Activated effector memory CD4-positive, alpha-beta T cell treated with anti-CD3 and anti-CD28 coated beads, Interleukin-2, amount 50 U/mL, for 16 hours (primary cell): ENCODE measurements around the gene XPNPEP2.

ENCODE experiments used
- DNase-seq: peaks from one replicate; pipeline ENCODE4 v3.0.0-alpha.2; 2020

The XPNPEP2 gene

DNA sequence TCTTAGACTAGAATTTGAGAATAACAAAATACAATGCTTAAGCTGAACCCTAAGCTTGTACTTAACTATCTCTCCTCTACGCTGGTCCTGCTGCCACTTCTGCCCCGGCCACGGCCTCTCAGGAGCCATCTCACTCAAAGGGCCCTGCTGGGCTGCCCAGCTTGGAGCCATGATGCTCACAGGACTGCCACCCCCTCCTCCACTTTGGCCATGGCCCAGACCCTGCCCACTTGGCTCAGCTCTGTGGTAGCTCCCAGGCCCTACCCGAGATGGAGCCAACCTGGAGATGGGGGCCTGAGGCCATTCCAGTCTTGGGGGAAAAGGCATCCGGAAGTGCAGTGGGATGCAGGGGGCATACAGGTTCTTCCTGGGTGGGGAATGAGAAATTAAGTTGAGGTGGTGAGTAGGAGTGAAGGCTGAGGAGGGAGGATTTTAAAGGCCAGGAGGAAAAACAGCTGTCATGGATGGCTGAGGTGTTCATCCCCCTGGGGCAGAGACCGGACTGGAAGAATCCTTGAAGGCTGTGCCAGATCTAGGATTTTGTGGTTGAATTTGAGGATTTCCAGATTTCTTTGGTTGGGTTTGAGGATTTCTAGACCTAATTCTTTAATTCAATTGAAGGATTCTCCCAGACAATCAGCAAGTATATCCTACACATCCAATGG lies 41.8 kb downstream of the XPNPEP2 start:
- no peak for DNase-seq

DNA sequence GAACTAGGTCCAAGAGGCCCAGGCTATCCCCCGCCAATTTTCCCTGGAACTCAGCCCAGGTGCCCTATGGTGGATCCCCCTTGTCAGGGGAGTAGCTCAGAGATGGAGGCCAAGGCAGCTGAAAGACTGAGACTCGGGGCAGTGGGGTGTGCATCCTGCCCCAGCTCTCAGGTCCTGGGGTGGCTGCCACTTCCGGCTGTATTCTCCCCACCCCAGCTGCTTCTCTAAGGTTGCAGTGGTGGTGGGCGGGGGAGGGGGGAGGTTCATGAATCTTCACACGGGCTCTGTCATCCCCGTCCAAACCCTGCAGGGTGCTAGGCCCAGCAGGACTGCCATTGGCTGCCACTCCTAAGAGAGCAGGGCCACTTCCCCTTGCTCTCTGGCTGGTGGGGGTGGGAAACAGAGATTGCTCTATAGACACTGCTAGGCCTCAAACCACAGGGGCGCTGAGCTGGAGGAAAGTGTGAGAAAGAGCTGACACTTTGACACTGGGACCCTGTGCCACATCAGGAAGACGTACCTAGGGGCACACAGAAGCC lies 42.4 kb downstream of the XPNPEP2 start:
- DNase-seq, result peak; percentile 90

DNA sequence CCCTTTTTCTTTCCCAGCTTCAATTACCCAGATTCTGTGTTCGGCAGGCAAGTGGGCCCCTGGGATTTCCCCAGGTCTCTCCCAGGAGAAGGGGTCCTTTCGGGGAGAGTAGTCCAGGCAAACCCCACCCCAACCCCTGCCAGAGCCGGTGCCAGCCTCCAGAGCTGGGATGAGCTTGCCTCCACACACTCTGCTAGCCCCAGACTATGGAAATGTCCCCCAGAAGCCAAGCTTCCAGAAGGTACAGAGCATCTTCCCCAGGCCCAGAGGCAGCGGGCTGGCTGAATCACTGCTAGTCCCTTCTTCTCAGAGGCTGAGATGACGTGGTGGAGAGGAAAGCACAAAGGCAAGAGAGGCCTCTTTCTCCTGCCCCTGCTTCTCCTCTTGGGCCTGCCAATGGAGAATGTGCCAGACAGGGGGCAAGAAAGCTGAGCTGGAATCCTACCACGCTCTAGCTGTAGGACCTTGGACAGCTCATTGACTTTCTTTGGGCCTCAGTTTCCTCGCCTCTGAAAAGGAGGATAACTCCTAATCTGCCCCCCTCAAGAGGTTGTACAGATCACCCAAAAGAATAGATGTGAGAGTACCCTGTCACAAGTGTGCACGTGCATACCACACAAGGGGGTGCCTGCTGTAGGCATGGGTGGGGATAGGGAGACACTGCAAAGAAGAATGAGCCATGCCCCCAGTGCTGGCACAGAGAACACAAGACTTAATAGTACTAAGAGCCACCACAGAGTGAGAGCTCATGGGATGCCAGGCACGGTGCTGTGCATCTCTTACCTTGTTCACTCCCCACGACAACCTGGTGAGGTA lies 43.1 kb downstream of the XPNPEP2 start:
- DNase-seq, result peak; percentile 75

DNA sequence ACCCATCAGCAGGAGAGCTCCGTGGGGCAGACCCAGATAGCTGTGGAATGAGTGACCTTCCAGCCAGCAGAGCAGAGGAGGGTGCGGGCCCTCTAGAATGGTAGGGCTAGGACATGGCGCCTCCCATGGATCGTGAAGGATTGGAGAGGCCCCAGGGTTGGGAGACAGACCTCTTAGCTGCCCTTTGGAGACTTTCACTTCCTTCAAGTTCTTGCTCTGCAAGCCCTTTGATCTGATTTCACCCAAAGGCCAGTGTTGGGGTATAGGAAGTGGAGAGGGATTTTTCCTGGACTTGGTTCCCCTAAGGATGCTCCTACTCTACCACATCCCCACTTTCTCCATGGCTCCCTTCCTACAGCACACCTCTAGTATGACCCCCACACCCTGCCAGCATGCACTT lies 43.9 kb downstream of the XPNPEP2 start:
- no peak for DNase-seq

DNA sequence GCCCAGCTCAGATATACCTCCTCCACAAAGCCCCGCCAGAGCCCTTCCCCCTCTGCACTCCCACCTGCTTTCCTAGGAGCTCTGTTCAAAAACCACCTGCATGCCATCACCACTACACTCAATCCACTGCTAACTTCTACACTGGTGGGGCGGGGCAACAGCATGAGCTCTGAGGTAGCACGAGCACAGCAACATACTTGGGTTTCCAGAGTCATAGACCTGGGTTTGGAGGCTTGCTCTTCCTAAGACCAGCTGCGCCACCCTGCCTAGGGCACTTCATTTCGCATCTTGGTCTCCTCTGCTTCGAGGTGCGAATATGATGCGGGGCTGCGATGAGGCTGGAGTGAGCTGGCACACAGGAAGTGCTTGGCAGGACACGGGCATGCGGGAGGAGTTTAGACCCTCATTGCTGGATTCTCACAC lies 44.5 kb downstream of the XPNPEP2 start:
- DNase-seq, result peak; percentile 69

DNA sequence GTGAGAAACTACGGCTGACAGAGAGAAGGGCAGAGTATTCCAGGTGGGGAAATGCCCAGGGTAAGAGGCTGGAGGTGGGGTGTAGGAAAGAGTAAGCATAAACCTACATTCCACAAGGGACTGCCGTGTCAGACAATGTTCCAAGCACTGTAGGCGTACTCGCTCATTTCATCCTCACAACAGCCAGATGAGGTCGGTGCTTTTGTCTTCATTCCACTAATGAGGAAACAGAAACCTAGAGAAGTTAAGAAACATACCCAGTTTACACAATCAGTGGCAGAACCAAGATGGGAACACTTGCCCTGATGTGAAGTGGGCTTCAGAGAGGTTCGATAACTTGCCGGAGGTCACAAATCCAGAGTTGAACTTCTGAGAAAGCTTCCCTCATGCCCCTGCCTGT lies 45.6 kb downstream of the XPNPEP2 start:
- no peak for DNase-seq

DNA sequence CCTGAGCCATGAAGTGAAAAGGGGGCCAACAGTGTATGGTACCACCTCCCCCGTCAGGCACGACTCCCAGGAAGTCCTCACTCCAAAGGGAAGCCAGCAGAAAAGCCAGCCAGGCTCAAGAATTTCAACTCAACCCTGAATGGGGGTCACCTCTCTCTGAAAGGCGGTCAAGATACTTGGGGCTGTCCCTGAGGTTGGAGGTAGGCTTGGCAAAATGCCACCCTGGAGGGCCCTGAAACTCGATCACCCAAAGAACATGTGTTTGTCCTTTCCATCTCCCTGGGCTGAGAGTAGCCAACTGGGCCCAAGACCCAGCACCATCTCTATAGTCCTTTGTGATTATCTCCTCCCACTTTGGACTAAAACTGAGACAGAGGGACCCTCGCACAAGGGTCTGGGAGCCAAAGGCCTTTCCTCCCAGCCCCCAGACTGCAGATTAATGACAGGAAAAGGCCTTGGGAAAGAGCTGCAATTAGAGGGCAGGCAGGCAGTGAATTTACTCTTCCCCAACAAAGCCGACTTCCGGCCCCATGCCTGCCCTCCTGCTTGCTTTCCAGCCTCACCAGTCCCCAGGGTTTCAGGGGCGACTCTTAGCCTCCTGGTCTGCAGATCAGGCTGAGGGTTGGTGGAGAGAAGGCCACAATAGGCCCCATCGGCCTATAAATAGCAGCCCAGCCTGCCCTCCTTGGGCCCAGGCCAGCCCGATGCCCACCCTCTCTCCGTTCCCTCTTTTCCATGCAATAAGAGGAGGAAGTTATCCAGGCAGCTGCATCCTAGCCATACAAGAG lies 46.6 kb downstream of the XPNPEP2 start:
- no peak for DNase-seq

DNA sequence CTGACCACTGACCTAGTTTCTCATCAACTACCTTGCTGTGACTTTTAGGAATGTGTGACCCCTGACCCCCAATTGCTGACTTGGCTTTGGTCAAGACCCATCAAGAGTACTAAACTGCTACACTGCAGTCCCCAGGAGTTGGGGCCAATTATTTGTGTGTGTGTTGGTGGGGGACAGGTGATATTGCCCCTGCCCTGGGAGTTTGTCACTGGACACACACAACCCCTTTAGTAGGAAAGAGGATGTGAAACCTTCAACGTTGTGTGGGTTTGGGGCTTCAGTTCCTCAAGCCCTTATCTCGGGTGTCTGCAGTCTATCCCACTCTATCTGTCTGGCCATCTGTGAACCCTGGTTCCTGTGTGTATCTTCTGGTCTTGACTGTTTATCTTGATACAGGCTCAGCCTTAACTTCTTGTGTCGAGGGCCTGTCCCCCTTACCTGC lies 47.5 kb downstream of the XPNPEP2 start:
- DNase-seq, result no peak

DNA sequence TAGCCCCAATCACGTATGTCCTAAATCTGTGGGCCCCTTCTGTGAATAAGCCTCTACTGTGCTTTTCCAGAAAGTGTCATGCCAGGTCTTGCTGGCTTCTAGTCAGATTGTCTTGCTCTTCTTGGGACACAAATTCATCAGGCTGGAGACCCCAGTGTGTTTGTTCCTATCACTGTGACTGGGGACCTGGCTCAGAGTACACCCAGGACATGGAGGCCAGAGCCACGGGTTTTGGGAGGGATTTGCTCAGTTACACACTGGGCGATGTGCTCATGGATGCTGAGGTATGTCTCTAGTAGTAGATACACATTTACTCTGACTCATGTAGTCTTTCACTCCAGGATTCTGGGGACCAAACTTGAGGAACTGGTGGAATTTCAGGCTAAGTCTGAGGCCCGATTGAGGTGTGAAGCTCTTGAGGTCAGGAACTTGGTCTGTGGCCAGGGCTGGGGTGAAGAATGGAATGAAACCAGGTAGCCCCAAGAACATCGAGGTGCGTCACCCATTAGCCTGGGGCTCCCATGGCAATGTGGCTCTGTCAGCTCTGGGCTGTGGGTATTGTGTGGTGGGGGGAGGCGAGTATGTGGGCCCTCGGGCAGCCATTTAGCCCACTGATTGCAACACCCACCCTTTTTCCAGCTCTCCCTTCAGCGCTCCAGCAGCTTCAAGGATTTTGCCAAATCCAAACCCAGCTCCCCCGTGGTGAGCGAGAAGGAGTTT lies 48.7 kb downstream of the XPNPEP2 start:
- DNase-seq, result no peak

DNA sequence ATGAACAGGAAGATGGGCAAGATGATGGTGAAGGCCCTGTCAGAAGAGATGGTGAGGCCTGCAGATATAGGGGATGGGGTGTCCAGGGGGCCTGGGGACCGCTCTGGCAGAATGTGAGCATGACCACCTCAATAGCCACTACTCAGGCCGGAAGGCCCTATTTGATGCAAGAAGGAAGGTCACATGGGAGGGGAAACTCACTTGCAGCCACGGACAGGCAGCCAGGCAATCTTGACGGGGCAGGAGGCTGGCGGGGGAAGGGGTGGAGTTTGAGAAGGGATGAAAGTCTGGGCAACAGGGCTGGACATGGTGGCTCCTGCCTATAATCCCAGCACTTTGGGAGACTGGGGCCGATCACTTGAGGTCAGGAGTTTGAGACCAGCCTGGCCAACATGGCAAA lies 49.7 kb downstream of the XPNPEP2 start:
- DNase-seq, result no peak

DNA sequence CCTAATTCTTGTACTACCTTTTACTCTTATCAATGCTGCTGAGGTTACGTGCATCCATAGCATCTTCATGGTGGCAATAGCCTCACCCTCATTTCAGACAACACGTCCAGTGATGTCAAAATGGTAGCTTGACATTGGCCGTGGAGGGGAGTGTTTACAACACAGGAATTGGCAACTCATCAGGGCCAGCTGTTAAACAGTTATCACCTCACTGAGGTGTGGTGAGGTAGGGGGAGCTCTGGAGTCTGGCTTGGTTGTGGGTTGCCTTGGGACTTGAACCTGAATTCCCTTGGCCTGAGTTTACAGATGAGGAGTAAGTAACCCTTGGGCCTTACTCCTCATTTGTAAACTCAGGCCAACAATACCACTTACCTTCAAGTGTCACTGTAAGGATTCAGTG lies 51.4 kb downstream of the XPNPEP2 start:
- DNase-seq, result no peak

DNA sequence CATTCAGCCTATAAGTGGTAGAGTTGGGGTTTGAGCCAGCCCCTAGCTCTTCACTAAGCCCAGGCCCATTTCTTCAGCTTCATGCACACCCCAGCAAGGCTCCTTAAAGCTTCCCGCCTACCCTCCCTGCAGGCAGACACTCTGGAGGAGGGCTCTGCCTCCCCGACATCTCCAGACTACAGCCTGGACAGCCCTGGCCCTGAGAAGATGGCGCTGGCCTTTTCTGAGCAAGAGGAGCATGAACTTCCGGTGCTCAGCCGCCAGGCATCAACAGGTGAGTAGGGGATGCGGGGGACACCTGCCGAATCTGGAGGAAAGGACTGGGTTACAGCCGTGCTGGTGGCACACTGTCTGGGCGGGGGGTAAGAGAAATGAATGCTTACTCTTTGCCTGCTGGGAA lies 52.0 kb downstream of the XPNPEP2 start:
- DNase-seq, result no peak

DNA sequence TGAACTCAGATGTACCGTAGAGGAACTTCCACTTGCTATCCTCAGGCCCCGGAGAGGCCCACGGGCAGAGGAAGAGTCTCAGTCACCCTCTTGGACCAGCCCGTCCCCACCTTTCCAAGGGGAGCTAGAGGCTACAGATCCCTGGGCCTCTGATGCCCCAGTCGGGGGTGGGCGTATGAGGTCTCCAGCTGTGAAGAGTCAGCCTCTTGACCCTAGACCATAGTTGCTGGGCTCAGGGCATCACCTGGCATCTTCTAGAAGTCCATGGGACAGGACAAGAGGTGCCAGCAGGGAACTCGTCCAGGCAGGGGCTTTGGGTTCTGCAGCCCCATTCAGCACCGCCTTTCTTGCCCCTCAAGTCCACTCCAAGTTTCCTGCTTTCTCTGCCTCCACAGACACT lies 52.6 kb downstream of the XPNPEP2 start:
- DNase-seq, result no peak

DNA sequence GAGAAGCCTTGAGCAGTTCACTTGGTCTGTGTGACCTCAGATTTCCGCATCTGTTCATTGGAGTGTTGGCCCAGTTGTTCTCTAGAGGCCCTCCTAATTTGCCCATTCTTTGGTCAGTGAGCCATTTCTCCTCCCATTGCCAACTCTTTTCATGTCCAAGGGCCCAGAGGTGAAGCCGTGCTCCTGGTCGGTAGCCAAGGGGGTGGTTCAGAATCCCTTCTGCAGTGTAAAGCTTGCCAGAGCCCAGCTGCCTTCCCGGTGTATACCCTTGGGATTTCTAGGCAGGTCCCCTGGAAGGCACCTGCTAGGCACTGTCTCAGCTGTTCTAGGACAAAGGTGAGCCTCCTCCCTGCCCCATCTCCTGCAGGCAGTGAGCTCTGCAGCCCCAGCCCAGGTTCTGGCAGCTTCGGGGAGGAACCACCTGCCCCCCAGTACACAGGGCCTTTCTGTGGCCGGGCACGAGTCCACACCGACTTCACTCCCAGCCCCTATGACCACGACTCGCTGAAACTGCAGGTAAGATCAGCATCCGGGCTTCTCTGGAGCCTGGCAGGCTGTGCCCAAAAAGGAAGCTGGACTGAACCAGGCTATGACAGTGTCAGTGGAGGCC lies 53.3 kb downstream of the XPNPEP2 start:
- DNase-seq, result no peak

DNA sequence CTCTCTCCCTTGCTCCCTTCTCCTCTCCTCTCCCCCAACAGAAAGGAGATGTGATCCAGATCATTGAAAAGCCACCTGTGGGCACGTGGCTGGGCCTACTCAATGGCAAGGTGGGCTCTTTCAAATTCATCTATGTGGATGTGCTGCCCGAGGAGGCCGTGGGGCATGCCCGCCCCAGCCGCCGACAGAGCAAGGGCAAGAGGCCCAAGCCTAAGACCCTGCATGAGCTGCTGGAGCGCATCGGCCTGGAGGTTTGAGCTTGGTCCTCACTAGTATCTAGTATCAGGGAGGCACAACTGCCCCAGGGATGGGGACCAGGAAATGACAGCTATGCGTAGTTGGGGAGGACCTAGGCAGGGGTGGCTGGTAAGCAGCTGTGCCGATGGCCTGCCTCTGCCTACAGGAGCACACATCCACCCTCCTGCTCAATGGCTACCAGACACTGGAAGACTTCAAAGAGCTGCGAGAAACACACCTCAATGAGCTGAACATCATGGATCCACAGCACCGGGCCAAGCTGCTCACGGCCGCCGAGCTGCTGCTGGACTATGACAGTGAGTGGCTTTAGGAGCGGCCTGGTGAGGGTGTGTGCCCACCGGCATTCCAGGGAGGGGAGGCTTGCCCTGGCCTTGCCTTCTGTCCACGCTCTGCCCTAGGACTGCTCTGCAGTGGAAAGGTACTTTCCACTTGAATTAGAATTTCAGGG lies 54.0 kb downstream of the XPNPEP2 start:
- no peak for DNase-seq

DNA sequence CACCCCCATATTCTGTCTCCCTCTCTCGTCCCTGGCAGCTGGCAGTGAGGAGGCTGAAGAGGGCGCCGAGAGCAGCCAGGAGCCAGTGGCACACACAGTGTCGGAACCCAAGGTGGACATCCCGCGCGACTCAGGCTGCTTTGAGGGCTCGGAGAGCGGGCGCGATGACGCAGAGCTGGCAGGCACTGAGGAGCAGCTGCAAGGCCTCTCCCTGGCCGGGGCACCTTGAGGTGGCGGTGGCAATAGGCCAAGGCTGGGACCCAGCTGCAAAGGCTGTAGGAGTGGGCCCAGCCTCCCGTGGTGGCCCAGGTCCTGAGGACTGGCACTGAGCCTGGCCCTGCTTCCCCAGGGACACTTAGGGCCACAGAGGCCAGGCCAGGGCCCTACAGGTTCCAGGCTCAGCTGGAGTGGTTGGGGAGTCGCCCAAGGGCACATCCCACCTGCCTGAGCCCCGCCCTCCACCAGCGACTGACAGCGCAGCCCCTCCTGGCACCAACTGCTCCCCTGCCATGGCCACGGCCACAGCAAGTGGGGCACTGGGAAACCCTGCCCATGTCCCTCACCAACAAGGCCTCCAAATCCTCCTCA lies 54.9 kb downstream of the XPNPEP2 start:
- no peak for DNase-seq

DNA sequence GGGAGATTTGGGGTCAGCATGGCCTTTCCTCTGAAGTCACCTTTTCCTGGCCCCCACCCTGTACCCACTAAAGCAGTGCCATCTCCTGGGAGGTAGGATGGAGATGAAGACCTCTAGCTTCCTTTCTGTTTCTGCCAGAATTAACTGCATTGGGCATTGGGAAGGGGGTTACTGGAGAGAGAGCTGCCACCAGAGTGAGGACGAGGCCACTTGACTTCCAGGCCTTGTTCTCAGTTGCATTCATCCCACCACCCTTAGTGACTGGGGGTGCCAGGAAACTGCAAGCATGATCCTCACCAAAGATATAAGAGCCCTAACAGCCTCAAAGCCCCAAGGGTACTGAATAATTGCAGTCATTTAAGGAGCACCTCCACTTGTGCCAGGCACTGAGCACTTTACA lies 56.8 kb downstream of the XPNPEP2 start:
- DNase-seq, result no peak

DNA sequence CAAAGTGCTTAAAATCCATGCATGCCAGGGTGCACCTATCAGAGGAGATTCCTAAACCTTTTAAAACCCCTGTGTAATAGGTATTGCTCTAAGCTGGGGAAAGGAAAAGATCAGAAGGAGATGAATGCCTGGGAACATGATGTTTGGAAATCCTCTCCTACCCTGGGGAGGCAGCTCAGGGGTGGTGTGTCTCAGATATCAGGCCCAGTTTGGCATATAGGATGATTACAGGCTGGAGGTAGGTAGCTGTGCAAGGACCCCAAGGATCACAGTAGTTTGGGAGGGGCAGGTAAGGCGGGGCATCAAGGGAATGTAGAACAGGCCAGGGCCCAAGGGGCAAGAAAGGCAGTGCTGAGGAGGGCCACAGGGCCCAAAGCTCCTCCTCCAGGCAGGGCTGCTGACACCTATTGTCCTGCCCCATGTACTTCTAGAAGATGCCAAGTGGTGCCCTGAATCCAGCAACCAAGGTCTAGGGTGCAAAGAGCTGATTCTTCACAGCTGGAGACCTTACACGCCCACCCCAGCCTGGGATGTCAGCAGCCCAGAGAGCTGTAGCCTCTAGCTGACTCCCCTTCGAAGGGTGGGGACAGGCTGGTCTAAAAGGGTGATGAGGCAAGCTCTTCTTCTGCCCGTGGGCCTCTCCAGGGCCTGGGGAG lies 58.6 kb downstream of the XPNPEP2 start:
- DNase-seq, result no peak

DNA sequence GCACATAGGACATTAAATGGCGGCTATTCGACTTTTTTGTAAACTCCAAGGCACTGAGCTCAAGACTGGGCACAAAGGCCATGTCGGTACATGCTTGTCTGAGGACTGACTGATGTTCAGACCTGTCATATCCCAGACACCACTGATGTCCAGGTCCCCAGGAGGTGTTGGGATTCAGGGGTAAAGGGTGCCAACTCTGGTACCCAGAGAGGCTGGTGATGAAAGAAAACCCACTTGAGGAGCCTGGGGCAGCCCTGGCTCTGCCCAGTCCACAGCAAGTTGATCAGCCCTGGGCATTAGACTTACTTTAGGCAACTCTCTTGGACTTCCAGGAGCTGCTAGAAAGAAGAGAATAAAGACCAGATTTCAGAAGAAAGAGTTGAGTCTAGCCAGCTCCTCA lies 59.7 kb downstream of the XPNPEP2 start:
- DNase-seq, result no peak

DNA sequence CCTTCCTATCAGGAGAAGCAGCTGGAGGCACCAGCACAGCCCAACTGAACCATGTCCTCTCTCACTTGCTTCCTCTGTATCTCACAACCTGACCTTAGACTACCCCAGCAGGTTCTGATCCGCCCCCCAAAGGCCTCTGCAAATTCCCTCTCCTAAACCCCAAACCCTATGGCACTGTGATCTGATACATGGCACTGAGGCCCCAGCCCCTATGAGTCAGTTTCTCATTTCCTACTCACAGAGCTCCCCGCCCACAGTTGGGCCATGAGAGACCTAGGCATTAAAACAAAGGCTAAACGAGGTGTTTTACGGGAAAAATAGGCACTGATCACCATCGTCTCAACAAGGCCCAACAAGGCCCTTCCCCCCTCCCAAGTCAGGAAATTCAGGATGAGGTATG lies 60.1 kb downstream of the XPNPEP2 start:
- peak; percentile 76 for DNase-seq

DNA sequence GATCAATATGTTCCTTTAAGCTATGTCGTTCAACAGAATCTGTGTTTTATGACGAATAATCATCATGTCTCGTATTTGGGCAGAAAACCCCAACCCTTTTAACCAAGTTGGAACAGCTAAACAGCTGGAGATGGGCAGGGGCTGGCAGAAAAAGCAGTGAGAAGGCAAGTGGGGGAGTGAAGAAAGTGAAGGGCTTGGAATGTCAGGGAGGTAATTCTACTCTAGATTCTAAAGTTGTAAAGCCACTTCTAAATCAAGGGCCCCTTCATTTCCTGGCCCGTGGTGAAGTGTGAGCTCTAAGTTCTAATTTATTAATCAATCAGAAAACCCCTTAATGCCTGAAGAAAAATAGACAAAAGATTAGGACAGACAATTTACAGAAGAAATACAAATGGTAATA lies 61.4 kb downstream of the XPNPEP2 start:
- DNase-seq, result no peak
